GM18868 (cell line): ENCODE data around the gene CDH22.

Source experiments
- ATAC-seq: cut with Tn5 transposase; IDR thresholded peaks from one replicate; pipeline ENCODE4 v1.9.1; 2021; ENCODE audit warnings: mild to moderate bottlenecking, moderate library complexity; ENCODE audit not compliant: unreplicated experiment

The CDH22 gene

GRCh38 chr20:46308258-46309157, at the start of gene CDH22:
CDH22 (minus strand) TSS chr20:46308498; CDS start chr20:46251294, 57,204 bp downstream.
- no peak for ATAC-seq

- ATAC-seq = no peak
Observed at GRCh38 chr20:46357030-46357514, 48.8 kb upstream of the CDH22 start.

- ATAC-seq = no peak
Observed at GRCh38 chr20:46356195-46357029, 48.1 kb upstream of the CDH22 start.

GRCh38 chr20:46355778-46356177, 47.5 kb upstream of the CDH22 start:
- ATAC-seq = no peak

- no peak for ATAC-seq
Observed at GRCh38 chr20:46354920-46355654, 46.8 kb upstream of the CDH22 start.

GRCh38 chr20:46354207-46354555, 45.9 kb upstream of the CDH22 start:
- ATAC-seq = no peak

- ATAC-seq = no peak
Observed at GRCh38 chr20:46353500-46354206, 45.4 kb upstream of the CDH22 start.

- no peak for ATAC-seq
Observed at GRCh38 chr20:46352370-46352938, 44.2 kb upstream of the CDH22 start.

GRCh38 chr20:46351357-46352058, 43.2 kb upstream of the CDH22 start:
- ATAC-seq = no peak

GRCh38 chr20:46350986-46351267, 42.6 kb upstream of the CDH22 start:
- ATAC-seq = no peak

- ATAC-seq = peak; percentile 63
Observed at GRCh38 chr20:46350201-46350985, 42.1 kb upstream of the CDH22 start.

- no peak for ATAC-seq
Observed at GRCh38 chr20:46349742-46350056, 41.4 kb upstream of the CDH22 start.

GRCh38 chr20:46349035-46349741, 40.9 kb upstream of the CDH22 start:
- no peak for ATAC-seq

- ATAC-seq = no peak
Observed at GRCh38 chr20:46347841-46348803, 39.8 kb upstream of the CDH22 start.

GRCh38 chr20:46346770-46347169, 38.5 kb upstream of the CDH22 start:
- ATAC-seq = no peak

- no peak for ATAC-seq
Observed at GRCh38 chr20:46344488-46345162, 36.3 kb upstream of the CDH22 start.

GRCh38 chr20:46343975-46344357, 35.7 kb upstream of the CDH22 start:
- ATAC-seq = no peak
